Mesenchymal stem cell (in vitro differentiated cells and primary cell): ENCODE results near the gene S100A4.
"Not testable (repeated sequence)": the region's sequence is repeated elsewhere in the genome, so short reads cannot be mapped to it uniquely, and the experiment has no call there.

Source experiments
- DNase-seq: peaks from one replicate; pipeline ENCODE4 v3.0.0-alpha.2; 2013
- H2AFZ ChIP-seq: one replicate; pipeline ENCODE4 v1.6.1; 2013; ENCODE audit warnings: low read depth, mild to moderate bottlenecking, control low read depth, inconsistent platforms, low read length, moderate library complexity
- H2AK5ac ChIP-seq: 2 replicates; pipeline ENCODE4 v1.6.1; 2013; ENCODE audit warnings: low read length, moderate library complexity, mild to moderate bottlenecking, inconsistent platforms; ENCODE audit not compliant: severe bottlenecking
- H2BK120ac ChIP-seq: one replicate; pipeline ENCODE4 v1.6.1; 2013; ENCODE audit warnings: low read depth, mild to moderate bottlenecking, inconsistent platforms, low read length, moderate library complexity
- H2BK12ac ChIP-seq, 2 experiments: one replicate each; pipeline ENCODE4 v1.6.1; 2013; ENCODE audit warnings: inconsistent platforms in 2 of 2, low read length in 2 of 2, mild to moderate bottlenecking in 2 of 2, moderate library complexity in 2 of 2, control low read depth in 1 of 2
- H2BK15ac ChIP-seq: one replicate; pipeline ENCODE4 v1.6.1; 2013; ENCODE audit warnings: mild to moderate bottlenecking, low read depth, inconsistent platforms; ENCODE audit not compliant: poor library complexity, severe bottlenecking
- H2BK5ac ChIP-seq: 2 replicates; pipeline ENCODE4 v1.6.1; 2013; ENCODE audit warnings: low read depth, mild to moderate bottlenecking, low read length, control low read depth, inconsistent platforms; ENCODE audit not compliant: poor library complexity, severe bottlenecking
- H3K14ac ChIP-seq, 2 experiments: one replicate each; pipeline ENCODE4 v1.6.1; 2013; ENCODE audit warnings: inconsistent platforms in 2 of 2, low read length in 2 of 2, control low read depth in 1 of 2, mild to moderate bottlenecking in 1 of 2, moderate library complexity in 1 of 2
- H3K18ac ChIP-seq, 2 experiments: one replicate each; pipeline ENCODE4 v1.6.1; 2013; ENCODE audit warnings: inconsistent platforms in 2 of 2, low read length in 2 of 2, control low read depth in 1 of 2, low read depth in 1 of 2, mild to moderate bottlenecking in 1 of 2
- H3K23ac ChIP-seq, 2 experiments: one replicate each; pipeline ENCODE4 v1.6.1; 2013; ENCODE audit warnings: inconsistent platforms in 2 of 2, low read length in 2 of 2, mild to moderate bottlenecking in 2 of 2, moderate library complexity in 2 of 2, control low read depth in 1 of 2
- H3K27ac ChIP-seq: 2 replicates; pipeline ENCODE4 v1.5.1; 2013; ENCODE audit warnings: mild to moderate bottlenecking, moderate library complexity, low read length, control low read depth, inconsistent platforms; ENCODE audit not compliant: poor library complexity, severe bottlenecking
- H3K27me3 ChIP-seq, 2 experiments: 2 replicates each; pipeline versions ENCODE4 v1.6.1 to v1.7.0; 2013; ENCODE audit warnings: low read length in 2 of 2, mild to moderate bottlenecking in 2 of 2, moderate library complexity in 2 of 2, control low read depth in 1 of 2, inconsistent platforms in 1 of 2; ENCODE audit not compliant: control insufficient read depth in 1 of 2, insufficient read depth in 1 of 2
- H3K36me3 ChIP-seq, 2 experiments: 2 replicates each; pipeline versions ENCODE4 v1.6.1 to v1.7.0; 2013; ENCODE audit warnings: low read length in 2 of 2, control low read depth in 1 of 2, inconsistent platforms in 1 of 2, low read depth in 1 of 2, mild to moderate bottlenecking in 1 of 2; ENCODE audit not compliant: insufficient read depth in 2 of 2, control insufficient read depth in 1 of 2
- H3K4ac ChIP-seq, 2 experiments: one replicate each; pipeline ENCODE4 v1.6.1; 2013; ENCODE audit warnings: inconsistent platforms in 2 of 2, low read length in 2 of 2, mild to moderate bottlenecking in 2 of 2, moderate library complexity in 2 of 2, control low read depth in 1 of 2, low read depth in 1 of 2
- H3K4me1 ChIP-seq: 2 replicates; pipeline ENCODE4 v1.6.1; 2013; ENCODE audit warnings: low read depth, low read length, control low read depth; ENCODE audit not compliant: control insufficient read depth, insufficient read depth
- H3K4me2 ChIP-seq: 2 replicates; pipeline ENCODE4 v1.6.1; 2013; ENCODE audit warnings: low read length, mild to moderate bottlenecking, inconsistent platforms; ENCODE audit not compliant: poor library complexity, severe bottlenecking
- H3K4me3 ChIP-seq, 2 experiments: 2 replicates each; pipeline versions ENCODE4 v1.5.1 to v1.7.0; 2013; ENCODE audit warnings: low read length in 2 of 2, mild to moderate bottlenecking in 2 of 2, control low read depth in 1 of 2, low read depth in 1 of 2; ENCODE audit not compliant: insufficient read depth in 1 of 2
- H3K79me1 ChIP-seq: replicated peaks from 2 replicates; pipeline ENCODE4 v1.6.1; 2013; ENCODE audit warnings: mild to moderate bottlenecking, control low read depth, low read length, inconsistent platforms; ENCODE audit not compliant: poor library complexity, severe bottlenecking
- H3K9ac ChIP-seq: 2 replicates; pipeline ENCODE4 v1.7.0; 2013; ENCODE audit warnings: mild to moderate bottlenecking, low read length, moderate library complexity
- H3K9me3 ChIP-seq: 2 replicates; pipeline ENCODE4 v1.7.0; 2013; ENCODE audit warnings: mild to moderate bottlenecking, low read length; ENCODE audit not compliant: control insufficient read depth
- H4K8ac ChIP-seq: one replicate; pipeline ENCODE4 v1.6.1; 2013; ENCODE audit warnings: inconsistent platforms, mild to moderate bottlenecking, low read length, moderate library complexity
- H4K91ac ChIP-seq: one replicate; pipeline ENCODE4 v1.6.1; 2013; ENCODE audit warnings: mild to moderate bottlenecking, low read length, inconsistent platforms
- WGBS: methylation state at CpG from one replicate; pipeline ENCODE4 v1.1.7; 2013; ENCODE audit warnings: mixed read lengths; 5-methylcytosine and 5-hydroxymethylcytosine counted together

S100A4 gene

GRCh38 chr1:153526132-153526543 is 19.5 kb downstream of the S100A4 start:
- Histone ChIP-seq H3K79me1 (no peaks in the 10 kb centered on the region), H3K9ac (no peak overlapping the region), H2AFZ (no peak overlapping the region), H4K8ac (no peak overlapping the region), H3K4me2 (no peak overlapping the region), H2BK5ac (no peak overlapping the region), H3K4me3 (no peak overlapping the region), H3K18ac (no peak overlapping the region), H4K91ac (no peak overlapping the region), H2AK5ac (no peak overlapping the region), H3K27me3 (no peaks in the 10 kb centered on the region), H2BK12ac (no peak overlapping the region), H2BK15ac (no peak overlapping the region), H2BK120ac (no peak overlapping the region), H3K27ac (no peak overlapping the region), H3K4ac (no peak overlapping the region), H3K9me3 (no peaks in the 10 kb centered on the region), H3K36me3 (no peaks in the 10 kb centered on the region), H3K23ac (no peak overlapping the region), H3K14ac (no peak overlapping the region), H3K4me1 (peaks cover 2% of the 10 kb centered on the region)
- no peak for DNase-seq
- 80% methylated on average over 8 of the region's 8 CpGs for WGBS

- Histone ChIP-seq H2AFZ (no peak overlapping the region), H2AK5ac (no peak overlapping the region), H3K23ac (no peak overlapping the region), H3K9me3 (no peaks in the 10 kb centered on the region), H2BK120ac (no peak overlapping the region), H3K4me2 (no peak overlapping the region), H3K9ac (peak overlapping the region; percentile 45), H3K36me3 (no peaks in the 10 kb centered on the region), H3K4me1 (peaks cover 2% of the 10 kb centered on the region), H2BK15ac (no peak overlapping the region), H3K79me1 (no peaks in the 10 kb centered on the region), H2BK12ac (no peak overlapping the region), H3K4me3 (no peak overlapping the region), H2BK5ac (no peak overlapping the region), H3K27me3 (no peaks in the 10 kb centered on the region), H3K4ac (no peak overlapping the region), H4K8ac (no peak overlapping the region), H4K91ac (no peak overlapping the region), H3K18ac (no peak overlapping the region), H3K14ac (no peak overlapping the region), H3K27ac (no peak overlapping the region)
- DNase-seq, result no peak
- WGBS, result 54% methylated on average over 3 of the region's 3 CpGs
Observed at GRCh38 chr1:153525088-153525728, 20.4 kb downstream of the S100A4 start.

- H4K91ac ChIP-seq, result not testable (repeated sequence)
Observed at GRCh38 chr1:153522353-153523048, 23.1 kb downstream of the S100A4 start.

GRCh38 chr1:153521808-153522207 is 23.8 kb downstream of the S100A4 start:
- H3K79me1 ChIP-seq, H3K4me3 ChIP-seq, H3K4ac ChIP-seq, DNase-seq, H4K91ac ChIP-seq, H2AK5ac ChIP-seq, H3K23ac ChIP-seq, H3K36me3 ChIP-seq, H2BK12ac ChIP-seq, H2BK120ac ChIP-seq, H4K8ac ChIP-seq, H3K14ac ChIP-seq, H2BK5ac ChIP-seq, H3K27ac ChIP-seq, H3K9me3 ChIP-seq, H3K4me1 ChIP-seq, H3K4me2 ChIP-seq, H3K18ac ChIP-seq, H2BK15ac ChIP-seq, H3K27me3 ChIP-seq, H2AFZ ChIP-seq, H3K9ac ChIP-seq: not testable (repeated sequence)
- 98% methylated on average over 37 of the region's 37 CpGs for WGBS

More at GRCh38 chr1:153522353-153523048, 23.1 kb downstream of the S100A4 start:
- H2AK5ac ChIP-seq, H3K14ac ChIP-seq, H3K4me2 ChIP-seq, H3K79me1 ChIP-seq, H3K4ac ChIP-seq, H3K9me3 ChIP-seq, H3K23ac ChIP-seq, H2AFZ ChIP-seq, H3K27ac ChIP-seq, H2BK15ac ChIP-seq, H3K4me1 ChIP-seq, H2BK12ac ChIP-seq, H2BK5ac ChIP-seq, H3K18ac ChIP-seq, H3K4me3 ChIP-seq, H4K8ac ChIP-seq, H3K36me3 ChIP-seq, H3K9ac ChIP-seq, H3K27me3 ChIP-seq, H2BK120ac ChIP-seq, DNase-seq: not testable (repeated sequence)
- WGBS, result 87% methylated on average over 13 of the region's 14 CpGs
